A549 (cell line): Measurements from ENCODE around the gene EFNA5.

Source experiments
- EHMT2 ChIP-seq: fragments of 200-600 bp; sonication (generic); IDR thresholded peaks from 2 replicates; pipeline ENCODE4 v1.6.1; 2016; ENCODE audit warnings: antibody characterized with exemption, low read depth, mild to moderate bottlenecking, moderate library complexity
- TF ChIP-seq, protein P1 (sequence below): fragments of 250-450 bp; sonication (Bioruptor Pico); IDR thresholded peaks from 2 replicates; pipeline ENCODE4 v1.5.0; 2021; ENCODE audit warnings: mild to moderate bottlenecking, moderate library complexity, borderline replicate concordance

DNA sequence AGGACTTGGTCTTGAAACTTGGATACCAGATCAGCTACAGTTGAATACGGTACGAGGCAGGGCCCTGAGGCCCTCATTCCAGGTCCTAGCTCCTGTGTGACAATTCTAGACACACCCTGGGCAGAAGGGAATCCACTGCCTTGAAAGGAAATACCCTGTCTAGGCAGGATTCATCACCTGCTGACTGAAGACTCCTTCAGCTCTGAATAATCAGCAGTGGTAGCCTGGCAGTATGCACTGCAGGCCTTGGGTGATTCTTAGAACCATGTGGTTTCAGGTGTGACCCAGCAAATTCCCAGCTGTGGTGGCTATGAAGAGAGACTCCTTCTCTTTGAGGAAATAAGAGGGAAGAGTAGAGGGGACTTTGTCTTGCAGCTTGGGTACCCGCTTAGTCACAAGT, 17.2 kb upstream of the EFNA5 start:
- TF ChIP-seq, protein P1, sequence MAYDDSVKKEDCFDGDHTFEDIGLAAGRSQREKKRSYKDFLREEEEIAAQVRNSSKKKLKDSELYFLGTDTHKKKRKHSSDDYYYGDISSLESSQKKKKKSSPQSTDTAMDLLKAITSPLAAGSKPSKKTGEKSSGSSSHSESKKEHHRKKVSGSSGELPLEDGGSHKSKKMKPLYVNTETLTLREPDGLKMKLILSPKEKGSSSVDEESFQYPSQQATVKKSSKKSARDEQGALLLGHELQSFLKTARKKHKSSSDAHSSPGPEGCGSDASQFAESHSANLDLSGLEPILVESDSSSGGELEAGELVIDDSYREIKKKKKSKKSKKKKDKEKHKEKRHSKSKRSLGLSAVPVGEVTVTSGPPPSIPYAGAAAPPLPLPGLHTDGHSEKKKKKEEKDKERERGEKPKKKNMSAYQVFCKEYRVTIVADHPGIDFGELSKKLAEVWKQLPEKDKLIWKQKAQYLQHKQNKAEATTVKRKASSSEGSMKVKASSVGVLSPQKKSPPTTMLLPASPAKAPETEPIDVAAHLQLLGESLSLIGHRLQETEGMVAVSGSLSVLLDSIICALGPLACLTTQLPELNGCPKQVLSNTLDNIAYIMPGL (CRISPR knock-in tag) = no peak
- no peak for TF ChIP-seq EHMT2
